ENCODE measurements around the gene MTHFD2. TPM values are rescaled to one million over a fixed set of nuclear protein-coding genes. Genes with fewer than 3 reads are reported as not detected.
A peak's percentile ranks its signal among the peaks of the same experiment; 100 is the strongest.

MTHFD2 gene
- total RNA-seq, 1 experiment from 2014 or later: 710 TPM

GRCh38 chr2:74242354-74243071 is 44.1 kb downstream of the MTHFD2 start:
- Histone ChIP-seq H4K20me1 (ENCODE audit: insufficient read depth, low read depth, low read length) (no peaks in the 10 kb centered on the region), H3K79me2 (ENCODE audit: low read length) (no peaks in the 10 kb centered on the region), H3K9me3 (ENCODE audit: low read length) (no peaks in the 10 kb centered on the region), H3K27me3 (ENCODE audit: low read length) (no peaks in the 10 kb centered on the region), H3K4me2 (ENCODE audit: low read depth, low read length, poor library complexity, severe bottlenecking) (no peak overlapping the region), H3K4me3 (ENCODE audit: low read length) (no peak overlapping the region), H3K9ac (ENCODE audit: low read length) (no peak overlapping the region), H3K9me2 (replicated peaks; ENCODE audit: insufficient read depth, low read length) (no peaks in the 10 kb centered on the region), H3K27ac (ENCODE audit: low read length) (no peak overlapping the region), H3K4me1 (ENCODE audit: low read length) (no peaks in the 10 kb centered on the region), H2AFZ (ENCODE audit: low read length) (no peak overlapping the region), H3K36me3 (ENCODE audit: insufficient read depth, low read length) (no peaks in the 10 kb centered on the region)
- DNase-seq: no peak

- Histone ChIP-seq H3K4me2 (ENCODE audit: low read depth, low read length, poor library complexity, severe bottlenecking) (no peak overlapping the region), H3K4me3 (ENCODE audit: low read length) (no peak overlapping the region), H3K27me3 (ENCODE audit: low read length) (no peaks in the 10 kb centered on the region), H3K27ac (ENCODE audit: low read length) (no peak overlapping the region), H3K9me2 (replicated peaks; ENCODE audit: insufficient read depth, low read length) (no peaks in the 10 kb centered on the region), H3K36me3 (ENCODE audit: insufficient read depth, low read length) (no peaks in the 10 kb centered on the region), H3K4me1 (ENCODE audit: low read length) (peaks cover under 1% of the 10 kb centered on the region), H3K79me2 (ENCODE audit: low read length) (no peaks in the 10 kb centered on the region), H3K9ac (ENCODE audit: low read length) (no peak overlapping the region), H3K9me3 (ENCODE audit: low read length) (no peaks in the 10 kb centered on the region), H2AFZ (ENCODE audit: low read length) (no peak overlapping the region), H4K20me1 (ENCODE audit: insufficient read depth, low read depth, low read length) (no peaks in the 10 kb centered on the region)
- DNase-seq: no peak
These were observed 45.9 kb downstream of the MTHFD2 start for GRCh38 chr2:74244286-74244685.

GRCh38 chr2:74246496-74247195 is 48.2 kb downstream of the MTHFD2 start:
- no peaks in the 10 kb centered on the region for H3K9me2 ChIP-seq (replicated peaks; ENCODE audit: insufficient read depth, low read length)
- no peak for DNase-seq
- no peaks in the 10 kb centered on the region for H3K9me3 ChIP-seq (ENCODE audit: low read length)
- no peaks in the 10 kb centered on the region for H3K36me3 ChIP-seq (ENCODE audit: insufficient read depth, low read length)
- no peak overlapping the region for H2AFZ ChIP-seq (ENCODE audit: low read length)
- H3K9ac ChIP-seq (ENCODE audit: low read length): no peak overlapping the region
- H3K4me1 ChIP-seq (ENCODE audit: low read length): peaks cover 7% of the 10 kb centered on the region
- H3K4me2 ChIP-seq (ENCODE audit: low read depth, low read length, poor library complexity, severe bottlenecking): no peak overlapping the region
- H3K27me3 ChIP-seq (ENCODE audit: low read length): no peaks in the 10 kb centered on the region
- H3K79me2 ChIP-seq (ENCODE audit: low read length): no peaks in the 10 kb centered on the region
- no peak overlapping the region for H3K27ac ChIP-seq (ENCODE audit: low read length)
- H3K4me3 ChIP-seq (ENCODE audit: low read length): no peak overlapping the region
- H4K20me1 ChIP-seq (ENCODE audit: insufficient read depth, low read depth, low read length): no peaks in the 10 kb centered on the region

- no peaks in the 10 kb centered on the region for H3K79me2 ChIP-seq (ENCODE audit: low read length)
- H3K36me3 ChIP-seq (ENCODE audit: insufficient read depth, low read length): no peaks in the 10 kb centered on the region
- H3K9me3 ChIP-seq (ENCODE audit: low read length): no peaks in the 10 kb centered on the region
- peak; percentile 59 for DNase-seq
- no peaks in the 10 kb centered on the region for H3K27me3 ChIP-seq (ENCODE audit: low read length)
- H3K9ac ChIP-seq (ENCODE audit: low read length): no peak overlapping the region
- peaks cover 7% of the 10 kb centered on the region for H3K4me1 ChIP-seq (ENCODE audit: low read length)
- H3K27ac ChIP-seq (ENCODE audit: low read length): no peak overlapping the region
- no peak overlapping the region for H2AFZ ChIP-seq (ENCODE audit: low read length)
- H4K20me1 ChIP-seq (ENCODE audit: insufficient read depth, low read depth, low read length): no peaks in the 10 kb centered on the region
- H3K4me3 ChIP-seq (ENCODE audit: low read length): no peak overlapping the region
- H3K9me2 ChIP-seq (replicated peaks; ENCODE audit: insufficient read depth, low read length): no peaks in the 10 kb centered on the region
- H3K4me2 ChIP-seq (ENCODE audit: low read depth, low read length, poor library complexity, severe bottlenecking): no peak overlapping the region
These were observed 51.1 kb downstream of the MTHFD2 start for GRCh38 chr2:74249406-74250122.

- peak; percentile 91 for DNase-seq
- H3K4me2 ChIP-seq (ENCODE audit: low read depth, low read length, poor library complexity, severe bottlenecking): no peak overlapping the region
- H3K4me3 ChIP-seq (ENCODE audit: low read length): no peak overlapping the region
- H3K79me2 ChIP-seq (ENCODE audit: low read length): no peaks in the 10 kb centered on the region
- H4K20me1 ChIP-seq (ENCODE audit: insufficient read depth, low read depth, low read length): no peaks in the 10 kb centered on the region
- H3K4me1 ChIP-seq (ENCODE audit: low read length): peaks cover 7% of the 10 kb centered on the region
- no peak overlapping the region for H2AFZ ChIP-seq (ENCODE audit: low read length)
- H3K36me3 ChIP-seq (ENCODE audit: insufficient read depth, low read length): no peaks in the 10 kb centered on the region
- H3K27me3 ChIP-seq (ENCODE audit: low read length): no peaks in the 10 kb centered on the region
- no peaks in the 10 kb centered on the region for H3K9me3 ChIP-seq (ENCODE audit: low read length)
- H3K9ac ChIP-seq (ENCODE audit: low read length): no peak overlapping the region
- no peak overlapping the region for H3K27ac ChIP-seq (ENCODE audit: low read length)
- no peaks in the 10 kb centered on the region for H3K9me2 ChIP-seq (replicated peaks; ENCODE audit: insufficient read depth, low read length)
These were observed 51.8 kb downstream of the MTHFD2 start for GRCh38 chr2:74250189-74250631.

GRCh38 chr2:74252036-74252435 is 53.6 kb downstream of the MTHFD2 start:
- Histone ChIP-seq H3K4me1 (ENCODE audit: low read length) (peaks cover 7% of the 10 kb centered on the region), H3K27ac (ENCODE audit: low read length) (no peak overlapping the region), H4K20me1 (ENCODE audit: insufficient read depth, low read depth, low read length) (no peaks in the 10 kb centered on the region), H3K4me2 (ENCODE audit: low read depth, low read length, poor library complexity, severe bottlenecking) (no peak overlapping the region), H3K9me3 (ENCODE audit: low read length) (no peaks in the 10 kb centered on the region), H2AFZ (ENCODE audit: low read length) (no peak overlapping the region), H3K9ac (ENCODE audit: low read length) (no peak overlapping the region), H3K27me3 (ENCODE audit: low read length) (no peaks in the 10 kb centered on the region), H3K4me3 (ENCODE audit: low read length) (no peak overlapping the region), H3K79me2 (ENCODE audit: low read length) (no peaks in the 10 kb centered on the region), H3K9me2 (replicated peaks; ENCODE audit: insufficient read depth, low read length) (no peaks in the 10 kb centered on the region), H3K36me3 (ENCODE audit: insufficient read depth, low read length) (no peaks in the 10 kb centered on the region)
- no peak for DNase-seq

GRCh38 chr2:74252862-74253261 is 54.4 kb downstream of the MTHFD2 start:
- Histone ChIP-seq H3K9me3 (ENCODE audit: low read length) (no peaks in the 10 kb centered on the region), H2AFZ (ENCODE audit: low read length) (no peak overlapping the region), H3K4me3 (ENCODE audit: low read length) (no peak overlapping the region), H3K9ac (ENCODE audit: low read length) (no peak overlapping the region), H3K79me2 (ENCODE audit: low read length) (no peaks in the 10 kb centered on the region), H3K36me3 (ENCODE audit: insufficient read depth, low read length) (no peaks in the 10 kb centered on the region), H3K4me1 (ENCODE audit: low read length) (peaks cover 7% of the 10 kb centered on the region), H3K27me3 (ENCODE audit: low read length) (no peaks in the 10 kb centered on the region), H3K4me2 (ENCODE audit: low read depth, low read length, poor library complexity, severe bottlenecking) (no peak overlapping the region), H3K9me2 (replicated peaks; ENCODE audit: insufficient read depth, low read length) (no peaks in the 10 kb centered on the region), H3K27ac (ENCODE audit: low read length) (no peak overlapping the region), H4K20me1 (ENCODE audit: insufficient read depth, low read depth, low read length) (no peaks in the 10 kb centered on the region)
- DNase-seq: no peak

GRCh38 chr2:74253306-74253970 is 55.0 kb downstream of the MTHFD2 start:
- Histone ChIP-seq H3K4me3 (ENCODE audit: low read length) (no peak overlapping the region), H3K9ac (ENCODE audit: low read length) (no peak overlapping the region), H3K79me2 (ENCODE audit: low read length) (no peaks in the 10 kb centered on the region), H3K27me3 (ENCODE audit: low read length) (no peaks in the 10 kb centered on the region), H3K4me1 (ENCODE audit: low read length) (peaks cover 7% of the 10 kb centered on the region), H3K27ac (ENCODE audit: low read length) (no peak overlapping the region), H3K4me2 (ENCODE audit: low read depth, low read length, poor library complexity, severe bottlenecking) (no peak overlapping the region), H3K36me3 (ENCODE audit: insufficient read depth, low read length) (no peaks in the 10 kb centered on the region), H2AFZ (ENCODE audit: low read length) (no peak overlapping the region), H3K9me2 (replicated peaks; ENCODE audit: insufficient read depth, low read length) (no peaks in the 10 kb centered on the region), H3K9me3 (ENCODE audit: low read length) (no peaks in the 10 kb centered on the region), H4K20me1 (ENCODE audit: insufficient read depth, low read depth, low read length) (no peaks in the 10 kb centered on the region)
- DNase-seq: no peak

All from Karpas-422 (cell line).